NCI-H2081 treated with DMSO at 0.1 percent for 48 hours (cell line): ENCODE measurements around the gene DHRS4.
"Not testable (repeated sequence)": the region's sequence is repeated elsewhere in the genome, so short reads cannot be mapped to it uniquely, and the experiment has no call there.

Experiments used
- DNase-seq: peaks from one replicate; lab custom pipeline; 2025; lab: John Stamatoyannopoulos, UW

Gene DHRS4

GRCh38 chr14:23984891-23985602 is 31.5 kb downstream of the DHRS4 start:
- DNase-seq, result no peak

- not testable (repeated sequence) for DNase-seq
These were observed 34.6 kb downstream of the DHRS4 start for GRCh38 chr14:23988223-23988606.

- DNase-seq, result not testable (repeated sequence)
These were observed 35.2 kb downstream of the DHRS4 start, which contains the start of gene DHRS4L2 for GRCh38 chr14:23988607-23989363. TSS of gene DHRS4L2 (plus strand) at chr14:23988929. CDS start at chr14:23988948, 19 bp downstream.

GRCh38 chr14:23989734-23990445 is 36.3 kb downstream of the DHRS4 start:
- DNase-seq, result not testable (repeated sequence)

- DNase-seq, result not testable (repeated sequence)
These were observed 37.4 kb downstream of the DHRS4 start for GRCh38 chr14:23990961-23991360.

- DNase-seq, result not testable (repeated sequence)
These were observed 39.5 kb downstream of the DHRS4 start for GRCh38 chr14:23993042-23993441.

GRCh38 chr14:23996009-23996408 is 42.4 kb downstream of the DHRS4 start:
- DNase-seq, result not testable (repeated sequence)

GRCh38 chr14:23996825-23997224 is 43.3 kb downstream of the DHRS4 start:
- not testable (repeated sequence) for DNase-seq

- not testable (repeated sequence) for DNase-seq
These were observed 46.1 kb downstream of the DHRS4 start for GRCh38 chr14:23999640-24000039.

- DNase-seq, result not testable (repeated sequence)
These were observed 47.5 kb downstream of the DHRS4 start for GRCh38 chr14:24001078-24001477.

- DNase-seq, result not testable (repeated sequence)
These were observed 48.1 kb downstream of the DHRS4 start for GRCh38 chr14:24001679-24002078.

- DNase-seq, result not testable (repeated sequence)
These were observed 52.9 kb downstream of the DHRS4 start for GRCh38 chr14:24006471-24006816.

- not testable (repeated sequence) for DNase-seq
These were observed 53.5 kb downstream of the DHRS4 start for GRCh38 chr14:24006817-24007652.

- no peak for DNase-seq
These were observed 57.5 kb downstream of the DHRS4 start for GRCh38 chr14:24011051-24011450.

- DNase-seq, result not testable (repeated sequence)
These were observed 59.2 kb downstream of the DHRS4 start for GRCh38 chr14:24012726-24013273.

GRCh38 chr14:24013654-24014514 is 60.3 kb downstream of the DHRS4 start:
- DNase-seq, result peak; percentile 29

GRCh38 chr14:24015745-24016144 is 62.2 kb downstream of the DHRS4 start:
- not testable (repeated sequence) for DNase-seq
